Hepatocyte (in vitro differentiated cells): Measurements from ENCODE around the gene SPATS2.

Experiments used
- CTCF ChIP-seq: fragments of 200-600 bp; sonication (generic); IDR thresholded peaks from 2 replicates; pipeline ENCODE4 v1.5.1; 2016; ENCODE audit warnings: antibody characterized with exemption, mild to moderate bottlenecking; ENCODE audit not compliant: poor library complexity
- EZH2phosphoT487 ChIP-seq: fragments of 200-600 bp; sonication (generic); IDR thresholded peaks from one replicate; pipeline ENCODE4 v1.6.1; 2018; ENCODE audit warnings: antibody characterized with exemption, mild to moderate bottlenecking, low read depth, moderate library complexity; ENCODE audit not compliant: unreplicated experiment, severe bottlenecking

- TF ChIP-seq CTCF = no peak
- no peak for TF ChIP-seq EZH2phosphoT487
These were observed 175.4 kb downstream of the SPATS2 start for GRCh38 chr12:49542592-49543160.
